Measurements from ENCODE around the gene MC1R. TPM values are rescaled to one million over a fixed set of nuclear protein-coding genes. Genes with fewer than 3 reads are reported as not detected.

MC1R gene
- total RNA-seq, 6 experiments from 2014 or later, result 0.31 to 1.6 (median 0.77) TPM

- no CpG with 5 or more reads among the region's 45 CpGs for WGBS (ENCODE audit: insufficient coverage, low coverage, low lambda C conversion rate, missing lambda C conversion rate)
- ATAC-seq, result peak in 1 of 4 donors; percentile 14
- peaks cover 0 to 86% (median 30%) of the 10 kb centered on the region in 4 donors for H3K36me3 ChIP-seq
These were observed 24.8 kb upstream of the MC1R start for GRCh38 chr16:89893642-89894548.

DNA sequence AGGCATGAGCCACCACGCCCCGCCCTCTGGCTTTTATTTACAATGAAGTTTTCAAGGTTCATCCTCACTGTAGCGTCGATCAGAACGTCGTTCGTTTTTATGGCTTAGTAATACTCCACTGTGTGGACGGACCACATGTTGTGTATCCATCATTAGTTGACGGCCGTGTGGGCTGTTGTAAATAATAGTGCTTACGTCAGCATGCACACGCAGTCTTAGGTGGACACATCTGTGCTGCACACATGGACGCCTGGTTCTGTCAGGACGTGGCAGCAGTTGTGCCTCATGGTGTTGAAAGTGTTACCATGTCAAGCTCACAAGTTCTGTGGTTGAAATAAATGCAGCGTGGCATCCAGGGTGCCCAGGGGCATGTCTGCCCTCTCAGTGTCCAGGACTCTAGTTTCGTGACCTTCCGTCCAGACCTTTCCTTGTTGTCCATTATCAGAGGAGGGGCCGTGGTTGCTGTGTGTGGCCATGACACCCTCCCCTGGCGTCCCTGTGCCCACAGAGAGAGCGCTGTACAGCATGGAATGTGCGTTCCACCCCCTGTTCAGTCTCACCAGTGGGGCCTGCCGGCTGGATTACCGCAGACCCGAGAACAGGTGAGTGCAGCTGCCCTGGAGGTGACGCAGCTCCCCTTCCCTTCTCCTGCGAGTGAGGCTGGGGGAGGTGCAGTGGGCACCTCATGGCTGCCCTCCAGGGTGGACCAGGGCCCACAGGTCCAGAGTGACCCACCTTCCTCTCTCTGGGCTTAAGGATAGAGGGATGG lies 23.0 kb upstream of the MC1R start:
- H3K27ac ChIP-seq, result no peak overlapping the region
- H3K9me3 ChIP-seq, result no peaks in the 10 kb centered on the region
- DNase-seq, result no peak
- TF ChIP-seq CTCF (IDR thresholded peaks at IDR 0.05) (no peak), POLR2A (IDR thresholded peaks at IDR 0.05) (no peak)
- WGBS (ENCODE audit: insufficient coverage, low coverage, low lambda C conversion rate, missing lambda C conversion rate), result 90% methylated on average over 13 of the region's 26 CpGs
- intact Hi-C loops (cut with DNase I), result no loop called here
- no peak overlapping the region for H3K4me3 ChIP-seq
- H3K27me3 ChIP-seq, result no peaks in the 10 kb centered on the region
- no peak for ATAC-seq
- no peaks in the 10 kb centered on the region for H3K4me1 ChIP-seq
- peaks cover 0 to 87% (median 32%) of the 10 kb centered on the region in 4 donors for H3K36me3 ChIP-seq

More at GRCh38 chr16:89893642-89894548, 24.8 kb upstream of the MC1R start:
- Histone ChIP-seq H3K27ac (no peak overlapping the region), H3K27me3 (no peaks in the 10 kb centered on the region), H3K4me3 (no peak overlapping the region), H3K9me3 (no peaks in the 10 kb centered on the region), H3K4me1 (no peaks in the 10 kb centered on the region)
- intact Hi-C loops (cut with DNase I), result no loop called here
- TF ChIP-seq POLR2A (IDR thresholded peaks at IDR 0.05), result no peak
- no peak for DNase-seq

DNA sequence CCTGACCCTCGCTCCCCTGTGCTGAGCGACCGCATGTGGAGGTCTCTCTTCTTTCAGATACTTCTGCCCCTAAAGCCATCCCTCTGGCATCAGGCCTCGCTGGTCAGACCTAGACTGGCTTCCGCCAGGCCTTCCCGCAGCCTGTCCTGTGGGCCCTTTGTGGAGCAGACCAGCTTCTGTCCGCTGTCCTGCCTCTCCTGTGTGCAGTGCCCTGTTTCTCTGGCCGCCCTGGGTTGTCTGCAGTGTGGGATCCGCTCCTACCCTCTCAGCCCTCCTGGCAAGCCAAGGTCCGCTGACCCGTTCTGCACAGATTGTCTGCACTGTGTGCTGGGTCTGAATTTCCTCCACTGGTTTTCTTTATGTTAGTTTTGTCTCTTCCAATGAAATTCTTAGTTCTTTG lies 21.5 kb upstream of the MC1R start:
- Histone ChIP-seq H3K27ac (no peak overlapping the region), H3K36me3 (peaks cover 0 to 80% (median 29%) of the 10 kb centered on the region in 4 donors), H3K4me3 (no peak overlapping the region), H3K27me3 (no peaks in the 10 kb centered on the region), H3K4me1 (no peaks in the 10 kb centered on the region), H3K9me3 (no peaks in the 10 kb centered on the region)
- 97% methylated on average over 5 of the region's 11 CpGs for WGBS (ENCODE audit: insufficient coverage, low coverage, low lambda C conversion rate, missing lambda C conversion rate)
- intact Hi-C loops (cut with DNase I), result no loop called here
- ATAC-seq (no peak), DNase-seq (no peak)
- TF ChIP-seq CTCF (IDR thresholded peaks at IDR 0.05) (no peak), POLR2A (IDR thresholded peaks at IDR 0.05) (no peak)

DNA sequence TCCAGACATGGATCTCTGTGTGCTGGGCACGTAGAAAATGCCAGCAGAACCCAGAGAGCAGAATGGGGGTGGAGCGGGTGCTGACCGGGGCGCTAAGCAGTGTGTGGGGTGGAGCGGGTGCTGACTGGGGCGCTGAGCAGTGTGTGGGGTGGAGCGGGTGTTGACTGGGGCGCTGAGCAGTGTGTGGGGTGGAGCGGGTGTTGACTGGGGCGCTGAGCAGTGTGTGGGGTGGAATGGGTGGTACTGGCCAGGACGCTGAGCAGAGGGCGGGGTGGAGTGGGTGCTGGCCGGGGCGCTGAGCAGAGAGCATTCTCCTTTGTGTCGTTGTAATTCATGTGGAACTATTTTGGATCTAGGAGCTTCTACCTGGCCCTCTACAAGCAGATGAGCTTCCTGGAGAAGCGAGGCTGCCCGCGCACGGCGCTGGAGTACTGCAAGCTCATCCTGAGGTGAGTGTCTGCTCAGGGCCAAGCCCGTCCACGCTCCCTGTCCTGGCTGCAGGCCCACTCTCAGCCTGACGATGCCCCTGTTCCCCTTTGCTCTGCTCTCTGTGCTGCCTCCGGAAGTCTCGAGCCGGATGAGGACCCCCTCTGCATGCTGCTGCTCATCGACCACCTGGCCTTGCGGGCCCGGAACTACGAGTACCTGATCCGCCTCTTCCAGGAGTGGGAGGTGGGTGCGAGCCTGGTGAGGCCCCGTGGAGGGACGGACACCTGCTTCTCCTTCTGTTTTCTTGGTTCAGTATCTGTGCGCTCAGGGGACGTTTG lies 20.3 kb upstream of the MC1R start:
- H3K9me3 ChIP-seq, result no peaks in the 10 kb centered on the region
- H3K4me1 ChIP-seq, result no peaks in the 10 kb centered on the region
- peaks cover 0 to 68% (median 26%) of the 10 kb centered on the region in 4 donors for H3K36me3 ChIP-seq
- H3K27ac ChIP-seq, result no peak overlapping the region
- H3K4me3 ChIP-seq, result no peak overlapping the region
- intact Hi-C loops (cut with DNase I), result no loop called here
- ATAC-seq (peak in 1 of 4 donors; percentile 20), DNase-seq (no peak)
- H3K27me3 ChIP-seq, result no peaks in the 10 kb centered on the region
- TF ChIP-seq POLR2A (IDR thresholded peaks at IDR 0.05), result no peak
- TF ChIP-seq CTCF (IDR thresholded peaks at IDR 0.05), result no peak
- WGBS (ENCODE audit: insufficient coverage, low coverage, low lambda C conversion rate, missing lambda C conversion rate), result 82% methylated on average over 17 of the region's 36 CpGs

Measured in right lobe of liver (tissue), 6 donors.